ENCODE results near the gene STMN3. TPM values are rescaled to one million over a fixed set of nuclear protein-coding genes. Genes with fewer than 3 reads are reported as not detected.

The STMN3 gene
- total RNA-seq, 1 experiment from 2014 or later: 15.8 TPM

DNA sequence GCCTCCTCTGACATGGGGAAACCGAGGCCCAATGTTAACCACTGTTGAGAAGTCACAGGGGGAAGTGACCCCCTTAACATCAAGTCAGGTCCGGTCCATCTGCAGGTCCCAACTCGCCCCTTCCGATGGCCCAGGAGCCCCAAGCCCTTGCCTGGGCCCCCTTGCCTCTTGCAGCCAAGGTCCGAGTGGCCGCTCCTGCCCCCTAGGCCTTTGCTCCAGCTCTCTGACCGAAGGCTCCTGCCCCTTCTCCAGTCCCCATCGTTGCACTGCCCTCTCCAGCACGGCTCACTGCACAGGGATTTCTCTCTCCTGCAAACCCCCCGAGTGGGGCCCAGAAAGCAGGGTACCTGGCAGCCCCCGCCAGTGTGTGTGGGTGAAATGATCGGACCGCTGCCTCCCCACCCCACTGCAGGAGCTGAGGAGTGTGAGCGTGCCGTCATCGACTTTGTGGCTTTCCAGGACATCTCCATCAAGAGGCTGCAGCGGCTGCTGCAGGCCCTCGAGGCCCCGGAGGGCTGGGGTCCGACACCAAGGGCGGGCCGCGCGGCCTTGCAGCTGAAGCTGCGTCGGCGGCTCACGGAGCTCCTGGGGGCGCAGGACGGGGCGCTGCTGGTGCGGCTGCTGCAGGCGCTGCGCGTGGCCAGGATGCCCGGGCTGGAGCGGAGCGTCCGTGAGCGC, 44.8 kb upstream of the STMN3 start:
- H2AFZ ChIP-seq (ENCODE audit: low read length): no peak overlapping the region
- no peak for DNase-seq
- peak overlapping the region; percentile 79 for H3K9ac ChIP-seq (ENCODE audit: low read length)
- H3K27me3 ChIP-seq (ENCODE audit: low read length): no peaks in the 10 kb centered on the region
- ChIA-PET CTCF (no interaction called here), POLR2A (ENCODE audit: unreplicated experiment) (interaction anchor here (0.6 to 1.2 kb wide), 2 partner anchors 43 to 56 kb away, joined by 3 to 7 read pairs; no protein-coding TSS in a partner anchor)
- no peak for ATAC-seq
- peak overlapping the region; percentile 63 for H3K4me3 ChIP-seq (ENCODE audit: low read length)
- H3K9me2 ChIP-seq (replicated peaks; ENCODE audit: low read length): no peaks in the 10 kb centered on the region
- BruUV-seq (replicated peaks): no TSS peak
- intact Hi-C loops (cut with micrococcal nuclease): no loop called here
- H3K4me2 ChIP-seq (ENCODE audit: low read length): peak overlapping the region; percentile 89
- H4K20me1 ChIP-seq (ENCODE audit: low read length): no peaks in the 10 kb centered on the region
- H3F3A ChIP-seq (ENCODE audit: low read length, unreplicated experiment): no peaks in the 10 kb centered on the region
- peaks cover 39% of the 10 kb centered on the region for H3K4me1 ChIP-seq (ENCODE audit: insufficient read depth, low read length)
- H3K27ac ChIP-seq (ENCODE audit: low read length): peak overlapping the region; percentile 95
- H3K79me2 ChIP-seq (ENCODE audit: low read length): 0 out of 2 replicates have a peak, but pooled peaks cover 7% of the 10 kb centered on the region
- no peaks in the 10 kb centered on the region for H3K9me3 ChIP-seq (ENCODE audit: low read length)
- TF ChIP-seq, protein P1, sequence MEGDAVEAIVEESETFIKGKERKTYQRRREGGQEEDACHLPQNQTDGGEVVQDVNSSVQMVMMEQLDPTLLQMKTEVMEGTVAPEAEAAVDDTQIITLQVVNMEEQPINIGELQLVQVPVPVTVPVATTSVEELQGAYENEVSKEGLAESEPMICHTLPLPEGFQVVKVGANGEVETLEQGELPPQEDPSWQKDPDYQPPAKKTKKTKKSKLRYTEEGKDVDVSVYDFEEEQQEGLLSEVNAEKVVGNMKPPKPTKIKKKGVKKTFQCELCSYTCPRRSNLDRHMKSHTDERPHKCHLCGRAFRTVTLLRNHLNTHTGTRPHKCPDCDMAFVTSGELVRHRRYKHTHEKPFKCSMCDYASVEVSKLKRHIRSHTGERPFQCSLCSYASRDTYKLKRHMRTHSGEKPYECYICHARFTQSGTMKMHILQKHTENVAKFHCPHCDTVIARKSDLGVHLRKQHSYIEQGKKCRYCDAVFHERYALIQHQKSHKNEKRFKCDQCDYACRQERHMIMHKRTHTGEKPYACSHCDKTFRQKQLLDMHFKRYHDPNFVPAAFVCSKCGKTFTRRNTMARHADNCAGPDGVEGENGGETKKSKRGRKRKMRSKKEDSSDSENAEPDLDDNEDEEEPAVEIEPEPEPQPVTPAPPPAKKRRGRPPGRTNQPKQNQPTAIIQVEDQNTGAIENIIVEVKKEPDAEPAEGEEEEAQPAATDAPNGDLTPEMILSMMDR (conservative IDR thresholded peaks at IDR 0.05; ENCODE audit: low read depth, low read length): no peak
- TF ChIP-seq EZH2phosphoT487 (IDR thresholded peaks at IDR 0.05; ENCODE audit: borderline replicate concordance, low read length) (no peak), EZH2 (IDR thresholded peaks at IDR 0.05; ENCODE audit: low read length, unreplicated experiment) (no peak)
- 0 out of 2 replicates have a peak, but pooled peaks cover 4% of the 10 kb centered on the region for H3K36me3 ChIP-seq (ENCODE audit: low read depth, low read length)

DNA sequence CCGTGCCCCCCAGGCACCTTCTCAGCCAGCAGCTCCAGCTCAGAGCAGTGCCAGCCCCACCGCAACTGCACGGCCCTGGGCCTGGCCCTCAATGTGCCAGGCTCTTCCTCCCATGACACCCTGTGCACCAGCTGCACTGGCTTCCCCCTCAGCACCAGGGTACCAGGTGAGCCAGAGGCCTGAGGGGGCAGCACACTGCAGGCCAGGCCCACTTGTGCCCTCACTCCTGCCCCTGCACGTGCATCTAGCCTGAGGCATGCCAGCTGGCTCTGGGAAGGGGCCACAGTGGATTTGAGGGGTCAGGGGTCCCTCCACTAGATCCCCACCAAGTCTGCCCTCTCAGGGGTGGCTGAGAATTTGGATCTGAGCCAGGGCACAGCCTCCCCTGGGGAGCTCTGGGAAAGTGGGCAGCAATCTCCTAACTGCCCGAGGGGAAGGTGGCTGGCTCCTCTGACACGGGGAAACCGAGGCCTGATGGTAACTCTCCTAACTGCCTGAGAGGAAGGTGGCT, 44.2 kb upstream of the STMN3 start:
- DNase-seq (peak; percentile 21), ATAC-seq (peak; percentile 8)
- Histone ChIP-seq H3K4me1 (ENCODE audit: insufficient read depth, low read length) (peaks cover 39% of the 10 kb centered on the region), H3K4me3 (ENCODE audit: low read length) (peak overlapping the region; percentile 63), H3K9me2 (replicated peaks; ENCODE audit: low read length) (no peaks in the 10 kb centered on the region), H3F3A (ENCODE audit: low read length, unreplicated experiment) (no peaks in the 10 kb centered on the region), H3K36me3 (ENCODE audit: low read depth, low read length) (0 out of 2 replicates have a peak, but pooled peaks cover 4% of the 10 kb centered on the region), H3K4me2 (ENCODE audit: low read length) (peak overlapping the region; percentile 89), H3K79me2 (ENCODE audit: low read length) (0 out of 2 replicates have a peak, but pooled peaks cover 7% of the 10 kb centered on the region), H3K9me3 (ENCODE audit: low read length) (no peaks in the 10 kb centered on the region), H3K27me3 (ENCODE audit: low read length) (no peaks in the 10 kb centered on the region), H4K20me1 (ENCODE audit: low read length) (no peaks in the 10 kb centered on the region), H3K27ac (ENCODE audit: low read length) (peak overlapping the region; percentile 95), H2AFZ (ENCODE audit: low read length) (no peak overlapping the region), H3K9ac (ENCODE audit: low read length) (peak overlapping the region; percentile 79)
- ChIA-PET POLR2A (ENCODE audit: unreplicated experiment) (no interaction called here), CTCF (interaction anchor here (0.9 kb wide), 1 partner anchor 160 kb away, joined by 3 read pairs; no protein-coding TSS in a partner anchor)
- intact Hi-C loops (cut with micrococcal nuclease): no loop called here
- no TSS peak for BruUV-seq (replicated peaks)
- TF ChIP-seq EZH2 (IDR thresholded peaks at IDR 0.05; ENCODE audit: low read length, unreplicated experiment) (no peak), EZH2phosphoT487 (IDR thresholded peaks at IDR 0.05; ENCODE audit: borderline replicate concordance, low read length) (no peak)
- TF ChIP-seq, protein P1 (conservative IDR thresholded peaks at IDR 0.05; ENCODE audit: low read depth, low read length): no peak

Data from PC-3 (cell line).